GM12878 (cell line): Measurements from ENCODE around the gene ZSCAN22. TPM values are rescaled to one million over a fixed set of nuclear protein-coding genes. Genes with fewer than 3 reads are reported as not detected.

ENCODE experiments used
- ATAC-seq: fragments of 200-7000 bp; cut with Tn5 transposase; 3 replicates; pipeline ENCODE4 v1.9.1; 2020; ENCODE audit warnings: mild to moderate bottlenecking, moderate library complexity
- BruUV-seq: library from RNA; stranded (reverse); fragments of 400-500 nt; replicated peaks from 2 replicates; lab custom pipeline; 2021; lab: Mats Ljungman, UMichigan
- CTCF ChIA-PET: fragments of 300-600 bp; sonication (Branson Sonifier 250); formaldehyde crosslinking; extraction: SDS; loops from one replicate; lab custom pipeline; 2021; ENCODE audit warnings: inconsistent platforms; lab: Yijun Ruan, JAX
- POLR2A ChIA-PET: fragments of 350-600 bp; formaldehyde crosslinking; extraction: SDS; loops from one replicate; lab custom pipeline; 2021; ENCODE audit warnings: inconsistent platforms; lab: Charles Lee
- RAD21 ChIA-PET: fragments of 300-600 bp; sonication (Branson Sonifier 250); formaldehyde crosslinking; loops from one replicate; lab custom pipeline; 2023; ENCODE audit warnings: antibody characterized with exemption; ENCODE audit not compliant: unreplicated experiment; lab: Charles Lee
- SMC1A ChIA-PET: fragments of 300-600 bp; sonication (Branson Sonifier 250); formaldehyde crosslinking; loops from one replicate; lab custom pipeline; 2023; ENCODE audit not compliant: unreplicated experiment, uncharacterized antibody; lab: Charles Lee
- DNase-seq: peaks from one replicate; pipeline ENCODE4 v3.0.0-alpha.2; 2011; ENCODE audit warnings: low read depth, low spot score
- FAIRE-seq: peaks from 3 replicates; lab custom pipeline; 2011; peaks lifted over from hg19 to GRCh38; lab: Jason Lieb, UNC
- H2AFZ ChIP-seq: 2 replicates; pipeline ENCODE4 v1.6.0; 2011; ENCODE audit warnings: low read depth, low read length, control low read depth; ENCODE audit not compliant: control insufficient read depth
- H3K27ac ChIP-seq: 2 replicates; pipeline ENCODE4 v1.5.1; 2011; ENCODE audit warnings: control low read depth; ENCODE audit not compliant: control insufficient read depth, insufficient read depth
- H3K27me3 ChIP-seq, 2 experiments: replicated peaks in 1 of 2; 2 replicates each; pipeline versions ENCODE4 v1.6.0 to v1.6.1; 2011; ENCODE audit warnings: low read length in 1 of 2; ENCODE audit not compliant: control insufficient read depth in 2 of 2, insufficient read depth in 2 of 2
- H3K36me3 ChIP-seq, 2 experiments: 2 replicates each; pipeline ENCODE4 v1.5.1; 2011; ENCODE audit warnings: low read length in 1 of 2; ENCODE audit not compliant: control insufficient read depth in 2 of 2, insufficient read depth in 2 of 2
- H3K4me1 ChIP-seq: 2 replicates; pipeline ENCODE4 v1.6.1; 2011; ENCODE audit warnings: mild to moderate bottlenecking, low read length, moderate library complexity, mixed read lengths; ENCODE audit not compliant: control insufficient read depth, insufficient read depth
- H3K4me2 ChIP-seq: 2 replicates; pipeline ENCODE4 v1.6.0; 2011; ENCODE audit warnings: control low read depth; ENCODE audit not compliant: control insufficient read depth, insufficient read depth
- H3K4me3 ChIP-seq: fragments of 200-600 bp; sonication (generic); 2 replicates; pipeline ENCODE4 v1.5.1; 2016
- H3K79me2 ChIP-seq: 2 replicates; pipeline ENCODE4 v1.6.0; 2011; ENCODE audit warnings: low read length; ENCODE audit not compliant: control insufficient read depth, insufficient read depth
- H3K9ac ChIP-seq: 2 replicates; pipeline ENCODE4 v1.8.0; 2011; ENCODE audit warnings: low read length, control low read depth, mixed read lengths; ENCODE audit not compliant: control insufficient read depth, insufficient read depth
- H3K9me3 ChIP-seq: replicated peaks from 3 replicates; pipeline ENCODE4 v1.5.1; 2011; ENCODE audit warnings: mild to moderate bottlenecking, low read length; ENCODE audit not compliant: control insufficient read depth, insufficient read depth
- H4K20me1 ChIP-seq: 2 replicates; pipeline ENCODE4 v1.6.0; 2011; ENCODE audit not compliant: control insufficient read depth, insufficient read depth
- CHD1 ChIP-seq: IDR thresholded peaks from 2 replicates; pipeline ENCODE4 v1.6.1; 2012; ENCODE audit warnings: low read depth, low read length, improper control_type of control experiment
- IRF4 ChIP-seq: IDR thresholded peaks from 2 replicates; pipeline ENCODE4 v1.6.1; 2011; ENCODE audit warnings: low read depth, low read length
- KAT2A ChIP-seq: conservative IDR thresholded peaks from 2 replicates; pipeline ENCODE4 v1.6.1; 2011; ENCODE audit warnings: low read depth, low read length; ENCODE audit not compliant: control insufficient read depth
- NR2C1 ChIP-seq: fragments of 450-650 bp; IDR thresholded peaks from 2 replicates; pipeline ENCODE4 v1.6.1; 2017; ENCODE audit warnings: antibody characterized with exemption, mild to moderate bottlenecking, moderate library complexity
- PRDM15 ChIP-seq: fragments of 450-650 bp; formaldehyde crosslinking; IDR thresholded peaks from 2 replicates; pipeline ENCODE4 v1.4.0; 2020; ENCODE audit warnings: mild to moderate bottlenecking, moderate library complexity
- RAD21 ChIP-seq: IDR thresholded peaks from 2 replicates; pipeline ENCODE4 v1.6.1; 2011; ENCODE audit warnings: mild to moderate bottlenecking, low read depth, low read length, moderate library complexity; ENCODE audit not compliant: insufficient read depth
- STAT3 ChIP-seq: IDR thresholded peaks from 2 replicates; pipeline ENCODE4 v1.6.1; 2011; ENCODE audit warnings: low read depth, low read length, improper control_type of control experiment
- SUZ12 ChIP-seq: fragments of 200-600 bp; sonication (generic); IDR thresholded peaks from one replicate; pipeline ENCODE4 v1.6.1; 2018; ENCODE audit warnings: antibody characterized with exemption, mild to moderate bottlenecking; ENCODE audit not compliant: unreplicated experiment
- TCF3 ChIP-seq: IDR thresholded peaks from 2 replicates; pipeline ENCODE4 v1.6.1; 2012; ENCODE audit warnings: low read depth, mild to moderate bottlenecking, low read length, borderline replicate concordance; ENCODE audit not compliant: insufficient read depth
- YY1 ChIP-seq: IDR thresholded peaks from 2 replicates; pipeline ENCODE4 v1.6.1; 2011; ENCODE audit warnings: low read depth, mild to moderate bottlenecking, low read length
- ZNF217 ChIP-seq: fragments of 450-650 bp; IDR thresholded peaks from 2 replicates; pipeline ENCODE4 v1.6.1; 2017; ENCODE audit warnings: antibody characterized with exemption, mild to moderate bottlenecking
- ZNF24 ChIP-seq: fragments of 450-650 bp; IDR thresholded peaks from 2 replicates; pipeline ENCODE4 v1.6.1; 2017; ENCODE audit warnings: antibody characterized with exemption, mild to moderate bottlenecking
- ZNF384 ChIP-seq: IDR thresholded peaks from 2 replicates; pipeline ENCODE4 v1.6.1; 2012; ENCODE audit warnings: low read depth, mild to moderate bottlenecking, low read length, improper control_type of control experiment, borderline replicate concordance
- WGBS: methylation state at CpG from one replicate; pipeline ENCODE4 v1.1.6; 2016; ENCODE audit warnings: low lambda C conversion rate; ENCODE audit not compliant: insufficient replicate concordance, insufficient coverage; ENCODE audit errors: missing lambda C conversion rate; 5-methylcytosine and 5-hydroxymethylcytosine counted together
- in situ Hi-C: fragments of 300-500 bp; cut with MboI; formaldehyde crosslinking; loops from 9 replicates; pipeline ENCODE4 v1.14.3; 2018; ENCODE audit warnings: mixed read lengths
- intact Hi-C: fragments of 100-400 bp; cut with micrococcal nuclease; formaldehyde crosslinking; loops from one replicate; pipeline ENCODE4 v1.14.2; 2022; ENCODE audit not compliant: unreplicated experiment
- polyA plus RNA-seq, 11 experiments: library from polyadenylated mRNA; depleted of rRNA in 4 of 11; unstranded in 6 of 11; stranded (reverse) in 5 of 11; fragments of >200 nt; fragmentation: Nextera tagmentation in 4 of 11; fragmentation: Illumina TruSeq in 1 of 11; extraction: Ambion mirVana in 4 of 11; extraction: Trizol in 1 of 11; gene quantifications; 1 replicate in 1 of 11; 2 replicates in 10 of 11; pipeline versions ENCODE4 v1.2.1 to v1.2.3, GENCODE V29; 2011 to 2016; ENCODE audit warnings: inconsistent platforms in 2 of 11, missing spikeins in 2 of 11, low read depth in 1 of 11
- total RNA-seq, 4 experiments: library from RNA; depleted of rRNA in 3 of 4; stranded (reverse); fragments of >200 nt in 3 of 4; fragmentation: Illumina TruSeq in 1 of 4; extraction: Trizol in 1 of 4; gene quantifications; 2 replicates each; pipeline versions ENCODE4 v1.2.1 to v1.2.3, GENCODE V29; 2013 to 2021
- TF ChIP-seq, protein P1 (sequence below): fragments of 450-650 bp; IDR thresholded peaks from 2 replicates; pipeline ENCODE4 v1.6.1; 2017; ENCODE audit warnings: mild to moderate bottlenecking, moderate library complexity
- TF ChIP-seq, protein P2 (sequence below): IDR thresholded peaks from 2 replicates; pipeline ENCODE4 v1.6.1; 2011; ENCODE audit warnings: low read depth, mild to moderate bottlenecking, low read length, moderate library complexity, borderline replicate concordance; ENCODE audit errors: extremely low read depth
- TF ChIP-seq, protein P3 (sequence below): IDR thresholded peaks from 2 replicates; pipeline ENCODE4 v1.6.1; 2011; ENCODE audit warnings: mild to moderate bottlenecking, low read depth, low read length, moderate library complexity; ENCODE audit not compliant: insufficient replicate concordance

ZSCAN22 gene
- total and polyA plus RNA-seq, 10 of the 15 experiments (the other 5 are each of a cell fraction or from before 2014, with no cell fraction given): 0.49 to 3.9 (median 2.6) TPM

GRCh38 chr19:58315580-58315979 is 11.2 kb upstream of the ZSCAN22 start:
- Histone ChIP-seq H3K27ac (no peak overlapping the region), H3K36me3 (peaks cover 9 to 22% of the 10 kb centered on the region in 2 experiments), H3K79me2 (no peaks in the 10 kb centered on the region), H4K20me1 (no peaks in the 10 kb centered on the region), H3K4me1 (no peaks in the 10 kb centered on the region), H3K9ac (no peak overlapping the region), H3K4me2 (no peak overlapping the region), H3K27me3 (no peaks in the 10 kb centered on the region), H3K4me3 (no peak overlapping the region), H3K9me3 (no peaks in the 10 kb centered on the region; the same call in 2 of the 3 replicates), H2AFZ (no peak overlapping the region)
- CTCF ChIA-PET: no interaction called here
- RAD21 ChIA-PET: no interaction called here
- FAIRE-seq: no peak
- intact Hi-C loops (no loop called here), in situ Hi-C loops (no loop called here)
- POLR2A ChIA-PET: no interaction called here
- ATAC-seq: no peak
- no peak for DNase-seq
- WGBS: 100% methylated on average over 2 of the region's 2 CpGs
- SMC1A ChIA-PET: no interaction called here
- no TSS peak for BruUV-seq
- TF ChIP-seq, protein P1, sequence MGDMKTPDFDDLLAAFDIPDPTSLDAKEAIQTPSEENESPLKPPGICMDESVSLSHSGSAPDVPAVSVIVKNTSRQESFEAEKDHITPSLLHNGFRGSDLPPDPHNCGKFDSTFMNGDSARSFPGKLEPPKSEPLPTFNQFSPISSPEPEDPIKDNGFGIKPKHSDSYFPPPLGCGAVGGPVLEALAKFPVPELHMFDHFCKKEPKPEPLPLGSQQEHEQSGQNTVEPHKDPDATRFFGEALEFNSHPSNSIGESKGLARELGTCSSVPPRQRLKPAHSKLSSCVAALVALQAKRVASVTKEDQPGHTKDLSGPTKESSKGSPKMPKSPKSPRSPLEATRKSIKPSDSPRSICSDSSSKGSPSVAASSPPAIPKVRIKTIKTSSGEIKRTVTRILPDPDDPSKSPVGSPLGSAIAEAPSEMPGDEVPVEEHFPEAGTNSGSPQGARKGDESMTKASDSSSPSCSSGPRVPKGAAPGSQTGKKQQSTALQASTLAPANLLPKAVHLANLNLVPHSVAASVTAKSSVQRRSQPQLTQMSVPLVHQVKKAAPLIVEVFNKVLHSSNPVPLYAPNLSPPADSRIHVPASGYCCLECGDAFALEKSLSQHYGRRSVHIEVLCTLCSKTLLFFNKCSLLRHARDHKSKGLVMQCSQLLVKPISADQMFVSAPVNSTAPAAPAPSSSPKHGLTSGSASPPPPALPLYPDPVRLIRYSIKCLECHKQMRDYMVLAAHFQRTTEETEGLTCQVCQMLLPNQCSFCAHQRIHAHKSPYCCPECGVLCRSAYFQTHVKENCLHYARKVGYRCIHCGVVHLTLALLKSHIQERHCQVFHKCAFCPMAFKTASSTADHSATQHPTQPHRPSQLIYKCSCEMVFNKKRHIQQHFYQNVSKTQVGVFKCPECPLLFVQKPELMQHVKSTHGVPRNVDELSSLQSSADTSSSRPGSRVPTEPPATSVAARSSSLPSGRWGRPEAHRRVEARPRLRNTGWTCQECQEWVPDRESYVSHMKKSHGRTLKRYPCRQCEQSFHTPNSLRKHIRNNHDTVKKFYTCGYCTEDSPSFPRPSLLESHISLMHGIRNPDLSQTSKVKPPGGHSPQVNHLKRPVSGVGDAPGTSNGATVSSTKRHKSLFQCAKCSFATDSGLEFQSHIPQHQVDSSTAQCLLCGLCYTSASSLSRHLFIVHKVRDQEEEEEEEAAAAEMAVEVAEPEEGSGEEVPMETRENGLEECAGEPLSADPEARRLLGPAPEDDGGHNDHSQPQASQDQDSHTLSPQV: no peak
- TF ChIP-seq CHD1 (no peak), KAT2A (no peak), YY1 (no peak), RAD21 (no peak), STAT3 (no peak), PRDM15 (CRISPR knock-in tag) (no peak), SUZ12 (no peak), TCF3 (no peak), ZNF217 (no peak), IRF4 (no peak), NR2C1 (no peak), ZNF384 (no peak), ZNF24 (no peak)
- TF ChIP-seq, protein P2, sequence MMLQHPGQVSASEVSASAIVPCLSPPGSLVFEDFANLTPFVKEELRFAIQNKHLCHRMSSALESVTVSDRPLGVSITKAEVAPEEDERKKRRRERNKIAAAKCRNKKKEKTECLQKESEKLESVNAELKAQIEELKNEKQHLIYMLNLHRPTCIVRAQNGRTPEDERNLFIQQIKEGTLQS: no peak
- TF ChIP-seq, protein P3, sequence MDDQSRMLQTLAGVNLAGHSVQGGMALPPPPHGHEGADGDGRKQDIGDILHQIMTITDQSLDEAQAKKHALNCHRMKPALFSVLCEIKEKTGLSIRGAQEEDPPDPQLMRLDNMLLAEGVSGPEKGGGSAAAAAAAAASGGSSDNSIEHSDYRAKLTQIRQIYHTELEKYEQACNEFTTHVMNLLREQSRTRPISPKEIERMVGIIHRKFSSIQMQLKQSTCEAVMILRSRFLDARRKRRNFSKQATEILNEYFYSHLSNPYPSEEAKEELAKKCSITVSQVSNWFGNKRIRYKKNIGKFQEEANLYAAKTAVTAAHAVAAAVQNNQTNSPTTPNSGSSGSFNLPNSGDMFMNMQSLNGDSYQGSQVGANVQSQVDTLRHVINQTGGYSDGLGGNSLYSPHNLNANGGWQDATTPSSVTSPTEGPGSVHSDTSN: no peak
